Measurements from ENCODE around the gene OXER1. TPM values are rescaled to one million over a fixed set of nuclear protein-coding genes. Genes with fewer than 3 reads are reported as not detected.
A peak's percentile ranks its signal among the peaks of the same experiment; 100 is the strongest.

OXER1 gene
- total and polyA plus RNA-seq, 2 of the 13 experiments (the other 11 are each of a cell fraction or from before 2014, with no cell fraction given): 8.0 to 9.0 TPM

GRCh38 chr2:42810971-42811811, 47.3 kb upstream of the OXER1 start (continued):
- TF ChIP-seq ZNF646 (CRISPR knock-in tag; IDR thresholded peaks at IDR 0.05) (0 out of 2 replicates have a peak, but pooled peaks have one; percentile 8), ARNT2 (CRISPR knock-in tag; IDR thresholded peaks at IDR 0.05; ENCODE audit: low read depth) (peak; percentile 86), SNAI1 (CRISPR knock-in tag; IDR thresholded peaks at IDR 0.05; ENCODE audit: borderline replicate concordance) (0 out of 2 replicates have a peak, but pooled peaks have one; percentile 15), MTF2 (CRISPR knock-in tag; IDR thresholded peaks at IDR 0.05; ENCODE audit: borderline replicate concordance) (no peak), KDM5A (IDR thresholded peaks at IDR 0.05; ENCODE audit: borderline replicate concordance, low read length) (no peak), CSRNP1 (CRISPR knock-in tag; IDR thresholded peaks at IDR 0.05) (no peak), THAP9 (CRISPR knock-in tag; IDR thresholded peaks at IDR 0.05; ENCODE audit: borderline replicate concordance) (no peak), POGZ (CRISPR knock-in tag; IDR thresholded peaks at IDR 0.05) (no peak; the same call in 1 of the 2 replicates), EHMT2 (IDR thresholded peaks at IDR 0.05; ENCODE audit: borderline replicate concordance, low read depth, low read length) (no peak), ZSCAN30 (CRISPR knock-in tag; IDR thresholded peaks at IDR 0.05) (peak; percentile 76)
- TF ChIP-seq, protein P1, sequence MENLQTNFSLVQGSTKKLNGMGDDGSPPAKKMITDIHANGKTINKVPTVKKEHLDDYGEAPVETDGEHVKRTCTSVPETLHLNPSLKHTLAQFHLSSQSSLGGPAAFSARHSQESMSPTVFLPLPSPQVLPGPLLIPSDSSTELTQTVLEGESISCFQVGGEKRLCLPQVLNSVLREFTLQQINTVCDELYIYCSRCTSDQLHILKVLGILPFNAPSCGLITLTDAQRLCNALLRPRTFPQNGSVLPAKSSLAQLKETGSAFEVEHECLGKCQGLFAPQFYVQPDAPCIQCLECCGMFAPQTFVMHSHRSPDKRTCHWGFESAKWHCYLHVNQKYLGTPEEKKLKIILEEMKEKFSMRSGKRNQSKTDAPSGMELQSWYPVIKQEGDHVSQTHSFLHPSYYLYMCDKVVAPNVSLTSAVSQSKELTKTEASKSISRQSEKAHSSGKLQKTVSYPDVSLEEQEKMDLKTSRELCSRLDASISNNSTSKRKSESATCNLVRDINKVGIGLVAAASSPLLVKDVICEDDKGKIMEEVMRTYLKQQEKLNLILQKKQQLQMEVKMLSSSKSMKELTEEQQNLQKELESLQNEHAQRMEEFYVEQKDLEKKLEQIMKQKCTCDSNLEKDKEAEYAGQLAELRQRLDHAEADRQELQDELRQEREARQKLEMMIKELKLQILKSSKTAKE (CRISPR knock-in tag; IDR thresholded peaks at IDR 0.05; ENCODE audit: borderline replicate concordance): no peak
